Pulmonary artery endothelial cell (primary cell): ENCODE data around the gene PLEKHM2. TPM values are rescaled to one million over a fixed set of nuclear protein-coding genes. Genes with fewer than 3 reads are reported as not detected.

ENCODE experiments used
- DNase-seq: peaks from one replicate; pipeline ENCODE4 v3.0.0-alpha.2; 2011; ENCODE audit warnings: low read depth, low spot score
- total RNA-seq: library from RNA; depleted of rRNA; stranded (reverse); fragments of >200 nt; gene quantifications from 2 replicates; pipeline ENCODE4 v1.2.3, GENCODE V29; 2014

PLEKHM2 gene
- total RNA-seq, 1 donor from 2014 or later, result 49.8 TPM

DNA sequence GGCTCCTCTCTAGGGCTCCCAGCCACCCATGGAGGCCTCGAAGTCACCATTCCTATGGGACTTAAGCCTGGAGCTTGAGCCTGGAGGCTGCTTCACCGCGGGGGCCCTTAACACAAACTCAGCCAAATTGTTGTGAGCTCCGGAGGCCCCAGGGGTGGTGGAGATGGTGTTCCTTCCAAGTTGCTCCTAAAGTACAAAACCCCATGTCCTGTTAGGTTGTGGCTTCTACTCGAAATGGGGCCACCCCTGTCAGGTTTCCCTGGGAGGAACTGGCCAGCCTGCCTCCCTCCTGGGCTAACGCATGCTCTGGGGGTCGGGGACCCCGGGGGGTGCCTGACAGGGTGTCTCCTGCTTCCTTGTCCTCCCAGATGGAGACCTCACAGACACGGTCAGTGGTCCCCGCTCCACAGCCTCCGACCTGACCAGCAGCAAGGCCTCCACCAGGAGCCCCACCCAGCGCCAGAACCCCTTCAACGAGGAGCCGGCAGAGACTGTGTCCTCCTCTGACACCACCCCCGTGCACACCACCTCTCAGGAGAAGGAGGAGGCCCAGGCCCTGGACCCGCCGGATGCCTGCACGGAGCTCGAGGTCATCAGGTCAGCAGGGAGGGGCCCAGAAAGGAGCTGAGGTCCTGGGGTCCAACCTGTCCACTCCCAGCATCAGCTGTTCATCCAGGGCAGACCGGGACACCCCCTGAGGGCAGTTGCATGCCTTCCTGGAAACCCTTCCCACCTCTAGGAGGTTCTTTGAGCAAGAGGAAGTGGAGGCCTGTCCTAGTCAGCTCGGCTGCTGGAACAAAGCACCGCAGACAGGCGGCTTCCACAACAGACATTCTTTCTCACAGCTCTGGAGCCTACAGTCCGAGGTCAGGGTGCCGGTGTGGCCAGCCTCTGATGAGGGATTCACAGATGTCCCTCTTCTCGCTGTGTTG is 41.1 kb downstream of the PLEKHM2 start:
- no peak for DNase-seq

DNA sequence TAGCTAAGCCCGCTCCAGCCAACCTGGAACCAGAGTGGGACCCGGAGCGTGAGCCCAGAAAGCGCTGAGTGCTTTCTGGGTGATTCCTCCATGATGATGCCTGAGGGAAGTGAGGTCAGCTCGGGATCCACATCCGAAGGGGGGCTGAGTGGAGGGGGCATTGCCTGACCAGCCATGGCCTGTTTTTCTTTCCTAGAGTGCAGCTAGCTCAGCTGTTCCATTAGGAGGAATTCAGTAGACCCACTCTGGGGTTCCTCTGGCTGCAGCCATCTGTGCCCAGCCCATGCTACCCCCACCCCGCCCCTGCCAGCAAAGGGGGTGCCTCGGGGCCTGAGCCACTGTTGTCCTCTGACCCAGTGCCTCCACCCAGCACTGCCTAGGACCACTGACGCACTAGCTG is 42.4 kb downstream of the PLEKHM2 start:
- no peak for DNase-seq

DNA sequence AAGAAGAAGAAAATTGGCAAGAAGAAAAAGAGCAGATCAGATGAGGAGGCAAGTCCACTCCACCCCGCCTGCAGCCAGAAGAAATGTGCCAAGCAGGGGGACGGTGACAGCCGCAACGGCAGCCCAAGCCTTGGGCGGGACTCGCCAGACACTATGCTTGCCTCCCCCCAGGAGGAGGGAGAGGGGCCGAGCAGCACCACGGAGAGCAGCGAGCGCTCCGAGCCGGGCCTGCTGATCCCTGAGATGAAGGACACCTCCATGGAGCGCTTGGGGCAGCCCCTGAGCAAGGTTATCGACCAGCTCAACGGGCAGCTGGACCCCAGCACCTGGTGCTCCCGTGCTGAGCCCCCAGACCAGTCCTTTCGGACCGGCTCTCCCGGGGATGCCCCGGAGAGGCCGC is 42.9 kb downstream of the PLEKHM2 start:
- no peak for DNase-seq

DNA sequence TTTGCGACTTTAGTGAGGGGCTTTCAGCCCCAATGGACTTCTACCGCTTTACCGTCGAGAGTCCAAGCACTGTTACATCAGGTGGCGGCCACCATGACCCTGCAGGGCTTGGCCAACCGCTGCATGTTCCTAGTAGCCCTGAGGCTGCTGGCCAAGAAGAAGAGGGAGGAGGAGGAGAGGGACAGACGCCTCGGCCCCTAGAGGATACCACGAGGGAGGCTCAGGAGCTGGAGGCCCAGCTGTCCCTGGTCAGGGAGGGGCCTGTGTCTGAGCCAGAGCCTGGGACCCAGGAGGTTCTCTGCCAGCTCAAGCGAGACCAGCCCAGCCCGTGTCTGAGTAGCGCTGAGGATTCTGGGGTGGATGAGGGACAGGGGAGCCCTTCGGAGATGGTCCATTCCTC is 43.3 kb downstream of the PLEKHM2 start:
- no peak for DNase-seq

DNA sequence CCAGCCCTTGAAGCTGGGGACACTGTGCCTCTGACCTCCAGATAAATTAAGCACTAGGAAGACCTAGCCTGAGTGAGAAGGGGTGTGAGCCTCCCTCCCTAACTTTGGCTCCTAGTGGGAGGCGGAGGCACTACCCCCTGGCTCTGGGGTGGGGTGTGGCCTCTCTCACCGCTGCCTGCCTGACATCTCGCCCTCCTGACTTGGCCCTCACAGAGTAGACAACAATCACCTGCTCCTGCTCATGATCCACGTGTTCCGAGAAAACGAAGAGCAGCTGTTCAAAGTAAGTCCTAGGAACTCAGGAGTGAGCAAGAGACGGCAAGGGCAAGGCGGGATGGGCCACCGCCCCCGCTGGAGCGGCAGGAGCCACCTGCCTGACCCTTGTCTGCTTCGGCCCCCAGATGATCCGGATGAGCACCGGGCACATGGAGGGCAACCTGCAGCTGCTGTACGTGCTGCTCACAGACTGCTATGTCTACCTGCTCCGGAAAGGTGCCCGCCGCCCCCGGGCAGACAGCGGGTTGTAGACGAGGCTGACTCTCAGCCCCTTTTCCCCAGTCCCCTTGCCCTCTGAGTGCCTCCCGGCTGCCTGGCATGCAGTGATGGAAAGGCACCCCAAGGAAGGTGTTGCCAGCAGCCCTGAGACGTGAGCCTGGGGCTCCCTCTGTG is 43.9 kb downstream of the PLEKHM2 start:
- DNase-seq, result no peak

DNA sequence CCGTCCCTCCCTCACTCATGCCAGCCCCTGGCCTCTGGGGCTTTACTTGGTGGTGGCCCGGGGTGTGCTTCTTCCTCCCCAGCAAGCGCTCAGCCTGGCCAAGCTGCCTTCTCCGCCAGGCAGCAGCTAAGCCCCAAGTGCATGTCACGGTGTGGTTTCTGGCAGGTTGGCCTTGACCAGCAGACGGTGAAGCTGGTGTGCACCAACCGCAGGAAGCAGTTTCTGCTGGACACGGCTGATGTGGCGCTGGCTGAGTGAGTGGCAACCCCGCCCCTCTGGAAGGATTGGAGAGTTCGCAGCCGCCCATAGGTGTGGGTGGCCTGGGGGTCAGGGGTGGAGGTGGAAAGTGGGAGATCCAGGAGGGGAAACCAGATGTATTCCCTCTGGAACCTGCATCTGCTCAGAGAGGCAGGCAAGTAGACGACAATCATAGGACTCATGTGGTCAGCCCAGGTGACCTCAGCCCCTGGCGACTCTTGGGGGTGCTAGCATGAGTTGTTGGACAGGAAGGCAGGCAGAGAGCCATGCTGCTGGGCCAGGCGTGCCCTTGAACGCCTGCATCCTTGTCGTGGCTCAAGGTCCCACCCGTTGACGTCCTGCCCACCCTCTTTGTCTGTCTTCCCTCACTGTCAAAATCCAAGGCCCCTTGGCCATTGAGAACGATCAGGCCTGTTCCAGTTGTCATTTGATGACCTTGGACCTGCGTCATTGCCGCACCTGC is 45.0 kb downstream of the PLEKHM2 start:
- no peak for DNase-seq

DNA sequence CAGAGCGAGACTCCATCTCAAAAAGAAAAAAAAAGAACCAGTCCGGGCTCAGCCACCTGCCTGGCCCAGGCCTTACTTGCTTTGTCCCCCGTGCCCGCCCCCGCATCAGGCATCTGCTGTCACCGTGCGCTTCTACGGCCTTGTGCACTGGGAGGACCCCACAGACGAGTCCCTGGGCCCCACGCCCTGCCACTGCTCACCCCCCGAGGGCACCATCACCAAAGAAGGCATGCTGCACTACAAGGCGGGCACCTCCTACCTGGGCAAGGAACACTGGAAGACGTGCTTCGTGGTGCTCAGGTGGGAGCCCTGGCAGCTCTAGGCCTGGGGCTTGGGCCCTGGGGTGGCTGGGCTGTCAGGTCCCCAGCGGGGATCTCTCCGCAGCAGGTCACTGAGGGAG is 46.3 kb downstream of the PLEKHM2 start:
- no peak for DNase-seq

DNA sequence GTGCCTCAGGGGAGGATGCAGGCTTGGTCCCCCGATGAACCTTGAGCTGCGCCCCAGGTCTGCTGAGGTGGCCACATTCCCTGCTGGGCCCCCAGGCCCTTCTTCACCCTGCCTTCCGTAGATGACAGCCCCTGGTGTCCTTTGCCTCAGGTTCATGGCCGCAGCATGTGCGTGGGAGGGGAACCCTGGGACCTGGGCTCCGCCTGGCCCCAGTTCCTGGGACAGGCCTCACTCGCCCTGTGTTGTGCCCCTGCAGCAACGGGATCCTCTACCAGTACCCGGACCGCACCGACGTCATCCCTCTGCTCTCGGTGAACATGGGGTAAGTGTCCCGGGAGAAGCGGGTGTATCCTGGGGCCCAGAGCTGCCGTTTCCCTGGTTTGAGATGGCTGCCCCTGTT is 46.8 kb downstream of the PLEKHM2 start:
- DNase-seq, result no peak

DNA sequence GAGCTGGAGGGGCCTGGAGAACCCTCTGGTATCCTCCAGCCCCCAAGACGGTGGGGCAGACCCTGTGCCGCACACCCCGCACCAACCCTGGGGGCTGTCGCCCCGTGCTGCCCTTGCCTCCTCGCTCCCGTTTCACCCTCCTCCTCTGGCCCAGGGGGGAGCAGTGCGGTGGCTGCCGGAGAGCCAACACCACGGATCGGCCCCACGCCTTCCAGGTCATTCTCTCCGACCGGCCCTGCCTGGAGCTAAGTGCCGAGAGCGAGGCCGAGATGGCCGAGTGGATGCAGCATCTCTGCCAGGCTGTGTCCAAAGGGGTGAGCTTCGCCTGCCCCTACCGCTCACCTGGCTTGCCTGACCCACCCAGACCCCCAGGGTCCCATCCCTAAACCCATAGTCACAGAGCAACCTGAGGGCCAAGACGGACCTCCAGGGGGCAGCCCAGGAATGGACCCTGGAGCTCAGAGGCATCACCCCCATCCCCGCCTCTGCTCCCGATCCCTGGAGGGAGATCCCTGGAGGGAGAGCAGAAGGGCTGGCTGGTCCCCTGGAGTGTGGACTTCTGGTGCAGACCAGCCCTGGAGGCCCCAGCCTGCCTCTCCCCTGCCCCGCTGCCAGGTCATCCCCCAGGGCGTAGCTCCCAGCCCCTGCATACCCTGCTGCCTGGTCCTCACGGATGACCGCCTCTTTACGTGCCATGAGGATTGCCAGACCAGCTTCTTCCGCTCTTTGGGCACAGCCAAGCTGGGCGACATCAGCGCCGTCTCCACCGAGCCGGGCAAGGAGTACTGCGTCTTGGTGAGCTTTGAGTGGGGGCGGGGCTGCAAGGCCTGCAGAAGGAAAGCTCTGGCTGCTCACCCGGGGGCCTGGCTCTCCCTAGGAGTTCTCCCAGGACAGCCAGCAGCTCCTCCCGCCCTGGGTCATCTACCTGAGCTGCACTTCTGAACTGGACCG is 47.9 kb downstream of the PLEKHM2 start:
- no peak for DNase-seq

DNA sequence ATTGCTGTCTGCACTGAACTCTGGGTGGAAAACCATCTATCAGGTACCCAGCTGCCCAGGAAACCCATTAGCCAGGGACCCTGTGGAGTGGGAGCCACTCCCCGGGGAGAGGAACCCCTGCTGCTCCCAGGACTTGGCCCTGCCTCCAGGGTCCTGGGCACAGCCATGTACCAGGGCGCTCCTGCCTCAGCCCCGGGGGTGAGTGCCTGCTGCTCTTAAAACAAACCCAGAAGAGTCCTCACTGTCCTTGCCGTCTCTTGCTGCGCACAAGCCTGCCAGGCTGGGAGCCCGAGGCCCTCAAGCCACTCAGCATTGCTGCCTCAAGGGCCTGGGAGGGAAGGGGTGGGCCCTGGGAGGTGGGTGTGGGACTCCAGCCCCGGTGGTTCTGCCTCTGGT is 48.6 kb downstream of the PLEKHM2 start:
- no peak for DNase-seq

DNA sequence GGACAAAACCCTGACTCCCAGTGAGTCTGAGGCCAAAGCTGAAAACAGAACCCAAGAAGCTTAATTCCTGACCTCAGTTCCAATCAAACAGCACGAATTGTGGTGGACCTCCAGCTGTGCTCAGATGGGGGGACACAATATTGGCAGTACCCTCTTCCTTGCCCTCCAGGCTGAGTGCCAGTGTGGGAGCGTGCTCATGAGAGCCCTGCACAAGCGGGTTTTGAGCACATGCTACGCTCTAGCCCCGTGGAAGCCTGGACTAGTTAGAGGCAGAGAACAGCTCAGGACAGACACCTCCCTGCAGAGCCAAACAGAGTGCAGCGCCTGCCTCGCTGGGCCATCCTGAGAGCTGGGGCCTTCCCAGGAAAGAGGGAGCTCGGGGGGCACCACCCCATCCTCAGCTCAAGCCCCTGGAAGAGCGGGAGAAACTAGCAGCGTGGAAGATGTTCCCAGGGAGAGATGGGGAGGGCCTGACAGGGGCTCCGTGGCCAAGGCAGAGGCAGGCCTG is 49.2 kb downstream of the PLEKHM2 start:
- no peak for DNase-seq

DNA sequence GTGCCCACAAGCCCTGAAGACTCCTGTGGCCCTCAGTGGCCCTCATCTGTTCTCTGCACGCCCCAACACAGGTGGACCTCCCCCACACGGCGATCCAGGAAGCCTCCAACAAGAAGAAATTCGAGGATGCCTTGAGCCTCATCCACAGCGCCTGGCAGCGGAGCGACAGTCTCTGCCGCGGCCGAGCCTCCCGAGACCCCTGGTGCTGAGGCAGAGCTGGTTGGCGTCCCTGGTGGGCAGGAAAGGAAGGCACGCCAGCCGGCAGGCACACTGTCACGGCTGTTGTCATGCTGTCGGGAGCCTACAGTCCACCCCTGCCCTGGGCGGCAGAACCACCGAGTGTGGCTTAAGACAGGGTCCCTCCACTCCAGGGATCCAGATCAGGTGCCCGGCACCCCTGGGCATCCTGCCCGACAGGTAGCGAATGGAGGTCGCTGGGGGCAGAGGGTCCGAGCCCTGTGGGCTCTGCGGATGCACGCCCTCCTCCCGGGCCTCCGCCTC is 49.7 kb downstream of the PLEKHM2 start:
- no peak for DNase-seq

DNA sequence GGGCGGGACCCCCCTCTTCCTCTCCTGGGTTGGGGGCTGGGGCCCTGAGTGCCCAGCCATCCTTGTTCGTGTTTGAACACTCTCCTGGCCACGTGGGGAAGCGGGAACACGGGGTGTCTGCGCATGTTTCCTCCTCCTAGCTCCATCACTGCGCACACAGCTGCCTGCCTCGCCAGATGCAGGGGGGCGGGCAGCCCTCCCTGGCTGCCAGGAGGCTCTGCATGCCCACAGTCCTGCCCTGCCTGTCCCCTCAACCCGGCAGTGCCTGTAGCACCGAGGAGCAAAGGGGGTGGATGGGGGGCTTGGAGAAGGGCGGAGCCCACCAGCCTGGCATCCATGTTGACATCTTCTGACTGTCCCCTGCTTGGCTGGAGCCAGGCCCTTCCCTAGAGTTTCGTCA is 50.2 kb downstream of the PLEKHM2 start:
- no peak for DNase-seq

DNA sequence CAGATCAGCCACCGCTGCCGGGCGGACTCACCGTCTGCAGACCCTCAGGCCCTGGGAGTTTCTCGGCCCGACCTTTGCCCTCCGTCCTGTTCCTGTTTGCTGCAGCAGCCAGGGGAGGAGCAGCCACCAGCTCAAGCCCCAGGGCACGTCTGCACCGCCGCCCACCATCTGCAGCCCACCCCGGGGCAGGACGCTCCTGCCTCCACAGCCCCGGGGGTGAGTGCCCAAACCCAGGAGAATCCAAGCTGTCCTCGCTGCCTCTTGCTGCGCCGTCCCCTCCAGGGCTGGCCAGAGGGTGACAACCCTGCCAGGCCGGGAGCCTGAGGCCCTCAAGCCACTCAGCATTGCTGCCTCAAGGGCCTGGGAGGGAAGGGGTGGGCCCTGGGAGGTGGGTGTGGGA is 50.8 kb downstream of the PLEKHM2 start:
- DNase-seq, result no peak

DNA sequence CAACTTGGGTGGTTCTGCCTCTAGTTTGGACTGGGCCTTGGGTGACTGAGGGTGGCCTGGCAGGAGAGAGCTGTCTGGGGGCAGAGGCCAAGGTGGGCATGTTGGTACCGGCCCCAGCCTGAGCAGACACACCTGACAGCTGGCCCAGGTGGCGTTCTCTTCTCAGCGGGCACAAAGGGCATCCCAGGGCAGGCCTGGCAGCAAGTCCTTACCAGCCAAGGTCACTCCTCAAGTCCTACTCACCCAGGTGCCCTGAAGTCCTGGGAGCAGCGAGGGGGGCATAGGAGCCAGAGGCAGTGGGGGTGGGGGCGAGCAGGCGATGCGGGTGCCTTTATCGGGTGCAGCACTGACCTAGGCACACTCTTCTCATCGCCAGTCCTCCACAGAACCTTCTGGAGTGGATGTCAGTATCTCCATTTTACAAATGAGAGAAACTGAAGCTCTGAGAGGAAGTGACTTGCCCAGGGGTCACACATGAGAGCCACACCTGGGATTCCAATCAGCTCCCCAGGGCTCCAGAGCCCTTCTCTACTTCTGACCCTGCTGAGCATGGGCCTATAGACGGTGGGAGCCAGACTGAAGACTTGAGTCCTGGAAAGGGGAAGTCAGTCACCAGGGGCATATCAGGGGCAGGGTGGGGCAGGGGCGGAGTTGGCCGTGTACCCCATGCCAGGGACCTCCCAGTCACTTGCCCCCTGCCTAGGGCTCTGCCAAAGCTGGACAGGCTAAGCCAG is 51.4 kb downstream of the PLEKHM2 start:
- no peak for DNase-seq

DNA sequence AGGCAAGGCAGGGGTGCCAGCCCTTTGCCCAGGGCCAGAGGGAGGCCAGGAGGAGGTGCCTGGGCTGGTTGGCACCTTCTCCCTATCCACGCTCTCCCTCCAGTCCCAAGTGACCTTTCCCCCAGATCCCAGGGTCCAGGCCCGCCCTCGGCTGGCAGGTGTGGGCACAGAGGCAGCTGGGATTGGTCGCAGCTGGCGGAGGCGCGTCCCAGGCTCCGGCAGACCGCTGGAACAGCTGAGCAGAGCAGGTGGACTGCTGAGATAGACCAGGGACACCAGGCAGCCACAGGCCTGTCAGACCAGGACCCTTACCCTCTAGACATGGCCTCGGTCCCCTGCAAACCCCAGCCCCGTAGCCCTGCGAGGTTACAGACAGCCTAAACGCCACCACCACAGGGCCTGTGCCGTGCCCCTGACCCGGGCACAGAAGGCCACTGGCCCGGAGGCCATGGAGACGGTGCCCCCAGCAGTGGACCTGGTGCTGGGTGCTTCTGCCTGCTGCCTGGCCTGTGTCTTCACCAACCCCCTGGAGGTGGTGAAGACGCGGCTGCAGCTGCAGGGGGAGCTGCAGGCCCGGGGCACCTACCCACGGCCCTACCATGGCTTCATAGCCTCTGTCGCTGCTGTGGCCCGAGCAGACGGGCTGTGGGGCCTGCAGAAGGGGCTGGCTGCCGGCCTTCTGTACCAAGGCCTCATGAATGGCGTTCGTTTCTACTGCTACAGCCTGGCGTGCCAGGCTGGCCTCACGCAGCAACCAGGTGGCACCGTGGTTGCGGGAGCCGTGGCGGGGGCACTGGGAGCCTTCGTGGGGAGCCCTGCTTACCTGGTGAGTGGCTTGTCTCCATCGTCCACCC is 52.1 kb downstream of the PLEKHM2 start, which contains the start of gene SLC25A34:
TSS of gene SLC25A34 (plus strand) at position 221 of the 854 bp plus-strand sequence. CDS start at position 449, 228 bp downstream.
- no peak for DNase-seq

DNA sequence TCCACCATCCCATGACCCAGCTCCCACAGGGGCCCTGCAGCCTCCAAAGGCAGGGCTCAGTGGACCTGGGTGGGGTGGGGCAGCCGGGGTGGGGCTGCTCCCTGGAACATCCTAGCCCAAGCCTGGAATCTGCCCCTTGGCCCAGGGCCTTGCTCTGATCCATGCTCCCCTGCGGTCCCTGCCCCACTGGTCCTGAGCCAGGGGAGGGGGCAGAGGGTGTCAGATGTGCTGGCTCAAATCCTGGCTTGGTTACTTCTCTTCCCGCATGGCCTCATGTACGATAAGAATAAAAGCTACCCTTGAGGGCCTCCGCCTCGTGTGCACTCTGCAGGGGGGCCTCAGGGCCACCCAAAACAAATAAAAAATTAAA is 52.8 kb downstream of the PLEKHM2 start:
- no peak for DNase-seq

DNA sequence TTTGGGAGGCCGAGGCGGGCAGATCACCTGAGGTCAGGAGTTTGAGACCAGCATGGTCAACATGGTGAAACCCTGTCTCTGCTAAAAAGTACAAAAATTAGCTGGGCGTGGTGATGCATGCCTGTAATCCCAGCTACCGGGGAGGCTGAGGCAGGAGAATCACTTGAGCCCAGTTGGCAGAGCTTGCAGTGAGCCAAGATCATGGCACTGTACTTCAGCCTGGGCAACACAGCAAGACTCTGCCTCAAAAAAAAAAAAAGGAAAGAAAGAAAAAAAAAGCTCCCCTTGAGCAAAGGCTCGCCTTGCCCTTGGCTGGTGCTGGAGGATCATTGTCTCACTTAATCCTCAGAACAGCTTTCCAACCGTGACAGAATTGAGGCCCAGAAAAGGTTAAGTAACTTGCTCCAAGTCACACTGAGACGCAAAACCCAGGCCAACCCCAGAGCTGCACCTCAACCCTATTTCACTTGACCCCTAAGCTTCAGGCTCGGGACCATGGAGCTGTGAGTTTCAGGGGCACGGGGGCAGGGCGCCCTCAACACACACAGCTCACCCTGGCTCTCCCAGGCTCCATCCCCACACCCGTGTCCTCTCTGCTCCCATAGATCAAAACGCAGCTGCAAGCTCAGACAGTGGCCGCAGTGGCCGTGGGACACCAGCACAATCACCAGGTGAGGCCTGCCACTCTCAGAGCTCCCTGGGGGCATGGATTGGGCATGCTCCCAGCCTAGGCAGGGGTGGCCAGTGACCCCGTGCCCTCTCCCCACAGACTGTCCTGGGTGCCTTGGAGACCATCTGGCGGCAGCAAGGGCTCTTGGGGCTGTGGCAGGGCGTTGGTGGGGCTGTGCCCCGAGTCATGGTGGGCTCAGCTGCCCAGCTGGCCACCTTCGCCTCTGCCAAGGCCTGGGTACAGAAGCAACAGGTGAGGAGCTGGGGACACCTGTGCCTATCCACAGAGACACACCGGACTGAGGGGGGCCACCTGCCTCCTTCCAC is 53.5 kb downstream of the PLEKHM2 start:
- no peak for DNase-seq
